Thoracic aorta (tissue), 2 donors: ENCODE data around the gene GRAMD4. TPM values are rescaled to one million over a fixed set of nuclear protein-coding genes. Genes with fewer than 3 reads are reported as not detected.

Source experiments
- ATAC-seq: fragments of 150-250 bp; one replicate; pipeline ENCODE4 v1.8.0; 2017; ENCODE audit warnings: low read depth; ENCODE audit not compliant: insufficient number of reproducible peaks, low FRiP score
- DNase-seq: peaks from one replicate; pipeline ENCODE4 v3.0.0-alpha.2; 2020; ENCODE audit warnings: low spot score
- H3K27ac ChIP-seq, 2 donors: fragments of 200-600 bp; sonication (generic); 1 replicate in 1 of 2; 2 replicates in 1 of 2; pipeline ENCODE4 v1.5.1; 2016; ENCODE audit warnings: mild to moderate bottlenecking in 2 of 2, moderate library complexity in 2 of 2
- H3K27me3 ChIP-seq: fragments of 200-600 bp; sonication (generic); replicated peaks from 2 replicates; pipeline ENCODE4 v1.6.0; 2016; ENCODE audit warnings: mild to moderate bottlenecking; ENCODE audit not compliant: insufficient read depth
- H3K36me3 ChIP-seq: fragments of 200-600 bp; sonication (generic); one replicate; pipeline ENCODE4 v1.5.1; 2016
- H3K4me1 ChIP-seq, 2 donors: fragments of 200-600 bp; sonication (generic); 1 replicate in 1 of 2; 2 replicates in 1 of 2; pipeline versions ENCODE4 v1.5.1 to v1.6.0; 2016; ENCODE audit warnings: low read depth in 2 of 2, mild to moderate bottlenecking in 1 of 2; ENCODE audit not compliant: control insufficient read depth in 1 of 2
- H3K4me3 ChIP-seq: fragments of 200-600 bp; sonication (generic); 2 replicates; pipeline ENCODE4 v1.5.1; 2016; ENCODE audit warnings: mild to moderate bottlenecking
- H3K9me3 ChIP-seq: fragments of 200-600 bp; sonication (generic); 2 replicates; pipeline ENCODE4 v1.5.1; 2016
- total RNA-seq, 2 donors: library from RNA; depleted of rRNA; stranded (reverse); fragments of >200 nt; gene quantifications; one replicate each; pipeline versions ENCODE4 v1.1.0 to v1.2.3, GENCODE V29; 2016
- TF ChIP-seq, protein P1 (sequence below): fragments of 200-600 bp; sonication (generic); IDR thresholded peaks from one replicate; pipeline ENCODE4 v1.5.1; 2019; ENCODE audit warnings: antibody characterized with exemption

The GRAMD4 gene
- total RNA-seq, 2 donors from 2014 or later = 16.2 to 56.5 TPM

DNA sequence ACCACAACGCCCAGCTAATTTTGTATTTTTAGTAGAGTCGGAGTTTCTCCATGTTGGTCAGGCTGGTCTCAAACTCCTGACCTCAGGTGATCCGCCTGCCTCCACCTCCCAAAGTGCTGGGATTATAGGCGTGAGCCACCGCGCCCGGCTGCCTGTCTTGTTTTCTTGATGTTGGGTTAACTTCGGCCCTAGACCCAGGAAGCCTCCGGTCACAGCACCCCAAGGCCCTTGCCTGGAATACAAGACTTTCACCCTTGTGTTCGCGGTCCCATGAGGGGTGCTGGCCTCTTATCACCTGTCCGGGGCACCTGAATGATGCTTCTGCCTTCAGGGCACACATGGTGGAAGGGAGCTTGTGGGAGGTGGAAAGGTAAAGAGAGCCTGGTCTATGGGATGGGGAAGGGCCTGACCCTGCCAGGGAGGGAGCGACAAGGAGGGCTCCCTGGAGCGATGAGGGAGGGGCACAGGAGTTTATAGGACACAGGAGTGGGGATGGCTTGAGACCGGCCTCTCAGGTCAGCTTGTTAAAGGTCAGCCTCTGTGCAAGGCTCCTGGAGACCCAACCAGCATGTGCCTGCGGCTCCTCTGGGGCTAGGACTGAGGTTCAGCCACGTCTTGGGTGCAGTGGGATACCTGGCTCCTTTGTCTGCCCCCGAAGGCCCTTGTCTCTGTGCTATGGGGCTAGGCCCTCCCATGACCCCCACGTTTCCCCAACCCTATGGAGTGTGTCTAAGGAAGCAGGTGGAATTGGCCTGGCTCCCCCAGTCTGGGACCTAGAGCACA is 34.7 kb upstream of the GRAMD4 start:
- TF ChIP-seq, protein P1, sequence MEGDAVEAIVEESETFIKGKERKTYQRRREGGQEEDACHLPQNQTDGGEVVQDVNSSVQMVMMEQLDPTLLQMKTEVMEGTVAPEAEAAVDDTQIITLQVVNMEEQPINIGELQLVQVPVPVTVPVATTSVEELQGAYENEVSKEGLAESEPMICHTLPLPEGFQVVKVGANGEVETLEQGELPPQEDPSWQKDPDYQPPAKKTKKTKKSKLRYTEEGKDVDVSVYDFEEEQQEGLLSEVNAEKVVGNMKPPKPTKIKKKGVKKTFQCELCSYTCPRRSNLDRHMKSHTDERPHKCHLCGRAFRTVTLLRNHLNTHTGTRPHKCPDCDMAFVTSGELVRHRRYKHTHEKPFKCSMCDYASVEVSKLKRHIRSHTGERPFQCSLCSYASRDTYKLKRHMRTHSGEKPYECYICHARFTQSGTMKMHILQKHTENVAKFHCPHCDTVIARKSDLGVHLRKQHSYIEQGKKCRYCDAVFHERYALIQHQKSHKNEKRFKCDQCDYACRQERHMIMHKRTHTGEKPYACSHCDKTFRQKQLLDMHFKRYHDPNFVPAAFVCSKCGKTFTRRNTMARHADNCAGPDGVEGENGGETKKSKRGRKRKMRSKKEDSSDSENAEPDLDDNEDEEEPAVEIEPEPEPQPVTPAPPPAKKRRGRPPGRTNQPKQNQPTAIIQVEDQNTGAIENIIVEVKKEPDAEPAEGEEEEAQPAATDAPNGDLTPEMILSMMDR = no peak
- H3K9me3 ChIP-seq = no peaks in the 10 kb centered on the region
- H3K27me3 ChIP-seq = no peaks in the 10 kb centered on the region
- DNase-seq (no peak), ATAC-seq (no peak)
- H3K27ac ChIP-seq = no peak overlapping the region
- H3K4me1 ChIP-seq = no peaks in the 10 kb centered on the region
- H3K4me3 ChIP-seq = no peak overlapping the region
- no peaks in the 10 kb centered on the region for H3K36me3 ChIP-seq

DNA sequence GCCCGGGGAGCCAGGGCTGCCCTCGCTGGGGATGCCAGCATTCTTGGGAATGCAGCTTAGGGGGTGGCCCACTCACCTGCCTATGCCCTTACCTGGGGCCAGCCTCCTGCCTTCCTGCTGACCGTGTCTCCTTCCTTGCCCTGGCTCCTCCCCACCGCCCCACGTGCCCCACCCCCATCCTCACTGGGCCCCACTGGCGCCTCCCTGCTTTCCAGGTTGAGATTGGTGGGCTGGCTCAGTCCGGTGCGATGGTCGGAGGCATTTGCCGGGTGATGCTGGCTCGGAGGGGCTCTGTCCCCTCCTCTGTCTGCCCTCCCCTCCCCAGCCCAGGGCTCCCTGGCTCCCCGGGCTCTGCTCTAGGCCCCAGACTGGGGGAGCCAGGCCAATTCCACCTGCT is 34.1 kb upstream of the GRAMD4 start:
- H3K36me3 ChIP-seq = no peaks in the 10 kb centered on the region
- TF ChIP-seq, protein P1 = no peak
- no peak overlapping the region for H3K4me3 ChIP-seq
- H3K27ac ChIP-seq = no peak overlapping the region
- ATAC-seq (no peak), DNase-seq (no peak)
- H3K9me3 ChIP-seq = no peaks in the 10 kb centered on the region
- no peaks in the 10 kb centered on the region for H3K4me1 ChIP-seq
- H3K27me3 ChIP-seq = no peaks in the 10 kb centered on the region

DNA sequence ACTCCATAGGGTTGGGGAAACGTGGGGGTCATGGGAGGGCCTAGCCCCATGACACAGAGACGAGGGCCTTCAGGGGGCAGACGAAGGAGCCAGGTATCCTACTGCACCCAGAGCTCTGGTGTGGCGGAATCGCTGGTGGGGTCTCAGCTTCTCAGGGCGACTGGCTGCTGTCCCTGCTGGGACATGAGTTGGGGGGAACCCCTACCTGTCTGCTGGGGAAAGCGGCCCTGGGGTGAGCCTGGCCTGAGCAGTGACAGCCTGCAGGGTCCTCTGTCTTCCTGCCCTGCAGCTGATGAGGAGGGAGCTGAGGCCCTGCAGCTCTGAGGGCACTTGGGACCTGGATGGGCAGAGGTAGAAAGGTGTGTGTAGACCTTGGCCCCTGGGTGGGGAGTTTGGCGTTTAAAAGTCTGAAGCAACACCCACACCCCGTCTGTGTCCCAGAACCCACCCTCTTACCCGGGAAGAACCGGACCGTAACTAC is 33.6 kb upstream of the GRAMD4 start:
- DNase-seq = no peak
- no peaks in the 10 kb centered on the region for H3K36me3 ChIP-seq
- no peaks in the 10 kb centered on the region for H3K9me3 ChIP-seq
- H3K27me3 ChIP-seq = no peaks in the 10 kb centered on the region
- H3K4me1 ChIP-seq = no peaks in the 10 kb centered on the region
- TF ChIP-seq, protein P1 = no peak
- H3K27ac ChIP-seq = no peak overlapping the region
- ATAC-seq = no peak
- no peak overlapping the region for H3K4me3 ChIP-seq

DNA sequence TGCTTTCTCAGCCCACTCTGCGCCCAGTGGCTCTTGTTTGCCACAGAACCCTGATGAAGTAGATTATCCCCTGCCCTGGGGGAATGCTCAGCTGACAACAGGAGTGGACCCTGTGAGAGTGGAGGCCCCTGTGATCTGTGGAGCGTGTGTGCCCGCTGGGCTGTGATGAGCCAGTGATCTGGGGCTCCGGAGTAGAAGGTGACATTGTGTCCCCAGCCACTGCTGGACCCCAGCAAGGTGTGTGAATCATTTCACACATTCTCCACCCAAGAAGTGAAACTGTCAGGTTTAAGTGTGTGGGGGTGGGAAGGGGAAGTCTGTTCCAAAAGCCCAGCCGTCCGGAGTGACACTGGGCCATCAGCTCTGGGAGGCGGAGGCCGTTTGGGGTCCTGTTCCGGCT is 33.1 kb upstream of the GRAMD4 start:
- ATAC-seq = no peak
- Histone ChIP-seq H3K27me3 (no peaks in the 10 kb centered on the region), H3K4me3 (no peak overlapping the region), H3K27ac (no peak overlapping the region), H3K36me3 (no peaks in the 10 kb centered on the region), H3K4me1 (peaks cover 2 to 3% of the 10 kb centered on the region in 2 donors), H3K9me3 (no peaks in the 10 kb centered on the region)
- DNase-seq = no peak
- TF ChIP-seq, protein P1 = no peak

DNA sequence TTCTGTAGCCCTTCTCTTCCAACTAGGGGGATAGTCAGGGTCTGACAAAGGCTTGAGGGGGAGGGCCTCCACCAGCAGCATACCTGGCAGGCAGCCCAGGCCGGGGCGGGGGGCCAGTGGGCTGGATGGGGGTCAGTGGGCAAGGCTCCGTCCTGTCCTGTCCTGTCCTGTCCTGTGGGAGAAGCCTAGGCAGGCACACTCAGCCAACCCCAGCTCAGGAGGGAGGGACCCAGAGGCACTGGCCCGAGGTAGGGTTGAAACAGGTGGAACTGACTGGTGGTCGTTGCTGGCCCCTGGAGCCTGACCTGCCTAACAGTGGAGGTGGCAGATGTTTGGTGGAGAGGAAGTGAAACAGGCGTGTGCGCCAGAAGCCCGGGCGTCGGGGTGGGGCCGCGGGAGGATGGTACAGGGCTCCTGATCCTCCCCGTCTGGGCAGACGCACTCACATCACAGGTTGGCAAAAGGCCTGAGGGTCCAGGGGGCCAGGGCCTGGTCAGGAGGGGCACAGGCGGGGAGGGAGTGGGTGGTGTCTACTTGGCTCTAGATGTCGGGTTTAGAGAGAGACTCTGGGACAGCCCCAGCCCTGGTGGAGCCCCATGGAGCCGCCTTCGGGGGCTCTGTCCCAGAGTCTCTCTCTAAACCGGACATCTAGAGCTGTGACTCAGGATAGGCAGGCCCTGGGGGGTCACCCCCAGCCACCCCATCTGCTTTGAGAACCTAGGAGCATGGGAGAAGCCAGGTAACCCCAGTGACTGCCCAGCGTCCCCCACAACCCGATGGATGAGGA is 32.5 kb upstream of the GRAMD4 start:
- H3K4me1 ChIP-seq = peaks cover 8 to 9% of the 10 kb centered on the region in 2 donors
- H3K27ac ChIP-seq = no peak overlapping the region
- H3K9me3 ChIP-seq = no peaks in the 10 kb centered on the region
- DNase-seq (no peak), ATAC-seq (no peak)
- no peaks in the 10 kb centered on the region for H3K27me3 ChIP-seq
- H3K36me3 ChIP-seq = no peaks in the 10 kb centered on the region
- H3K4me3 ChIP-seq = peak overlapping the region; percentile 11
- TF ChIP-seq, protein P1 = no peak
